ENCODE results near the gene TAF7.
"Not testable (repeated sequence)": the region's sequence is repeated elsewhere in the genome, so short reads cannot be mapped to it uniquely, and the experiment has no call there.

The TAF7 gene

GRCh38 chr5:141322261-141322660 lies 1.7 kb upstream of the TAF7 start:
- Histone ChIP-seq H3K36me3 (replicated peaks) (peaks cover 9% of the 10 kb centered on the region), H3K27me3 (ENCODE audit: low read depth) (no peaks in the 10 kb centered on the region), H3K4me1 (no peaks in the 10 kb centered on the region; the same call in 1 of the 2 replicates), H3K9me3 (peaks cover 14% of the 10 kb centered on the region), H3K4me3 (no peak overlapping the region)
- no peak for DNase-seq (ENCODE audit: low spot score in 2 of 2)
- in situ Hi-C loops (cut with MboI; ENCODE audit: low sequenced_read_pairs): no loop called here

GRCh38 chr5:141319699-141320098 lies 885 bp downstream of the TAF7 start:
- in situ Hi-C loops (cut with MboI; ENCODE audit: low sequenced_read_pairs): no loop called here
- Histone ChIP-seq H3K4me3 (peak overlapping the region; percentile 90), H3K36me3 (replicated peaks) (peaks cover 9% of the 10 kb centered on the region)

GRCh38 chr5:141319202-141319601 lies 1.4 kb downstream of the TAF7 start:
- DNase-seq (ENCODE audit: low spot score in 2 of 2): no peak
- H3K4me1 ChIP-seq: no peaks in the 10 kb centered on the region; the same call in 1 of the 2 replicates
- no peak overlapping the region for H3K4me3 ChIP-seq
- H3K9me3 ChIP-seq: peaks cover 14% of the 10 kb centered on the region
- H3K27me3 ChIP-seq (ENCODE audit: low read depth): no peaks in the 10 kb centered on the region
- in situ Hi-C loops (cut with MboI; ENCODE audit: low sequenced_read_pairs): no loop called here
- peaks cover 9% of the 10 kb centered on the region for H3K36me3 ChIP-seq (replicated peaks)

More at GRCh38 chr5:141319699-141320098, 885 bp downstream of the TAF7 start:
- no peak for DNase-seq (ENCODE audit: low spot score in 2 of 2)
- Histone ChIP-seq H3K9me3 (peaks cover 14% of the 10 kb centered on the region), H3K4me1 (no peaks in the 10 kb centered on the region; the same call in 1 of the 2 replicates), H3K27me3 (ENCODE audit: low read depth) (no peaks in the 10 kb centered on the region)

GRCh38 chr5:141316963-141317362 lies 3.6 kb downstream of the TAF7 start:
- H3K36me3 ChIP-seq (replicated peaks); H3K4me3 ChIP-seq; H3K4me1 ChIP-seq; DNase-seq (ENCODE audit: low spot score in 2 of 2); in situ Hi-C loops (cut with MboI; ENCODE audit: low sequenced_read_pairs); H3K27me3 ChIP-seq (ENCODE audit: low read depth): not testable (repeated sequence)
- H3K9me3 ChIP-seq: peaks cover 14% of the 10 kb centered on the region

GRCh38 chr5:141313711-141314110 lies 6.9 kb downstream of the TAF7 start:
- no peak for DNase-seq (ENCODE audit: low spot score in 2 of 2)
- H3K36me3 ChIP-seq (replicated peaks): no peaks in the 10 kb centered on the region; the same call in 1 of the 2 replicates
- in situ Hi-C loops (cut with MboI; ENCODE audit: low sequenced_read_pairs): no loop called here
- H3K4me1 ChIP-seq: no peaks in the 10 kb centered on the region
- no peaks in the 10 kb centered on the region for H3K27me3 ChIP-seq (ENCODE audit: low read depth)
- no peak overlapping the region for H3K4me3 ChIP-seq
- peaks cover 3% of the 10 kb centered on the region for H3K9me3 ChIP-seq

GRCh38 chr5:141306630-141307029 lies 14.0 kb downstream of the TAF7 start:
- in situ Hi-C loops (cut with MboI; ENCODE audit: low sequenced_read_pairs): no loop called here
- no peaks in the 10 kb centered on the region for H3K9me3 ChIP-seq
- no peak for DNase-seq (ENCODE audit: low spot score in 2 of 2)

GRCh38 chr5:141303756-141304155 lies 16.8 kb downstream of the TAF7 start, which contains the start of gene SLC25A2:
SLC25A2 (minus strand) TSS chr5:141304049; CDS start chr5:141303865, 184 bp downstream.
- no peaks in the 10 kb centered on the region for H3K36me3 ChIP-seq (replicated peaks)

More at GRCh38 chr5:141306630-141307029, 14.0 kb downstream of the TAF7 start:
- Histone ChIP-seq H3K4me1 (no peaks in the 10 kb centered on the region), H3K27me3 (ENCODE audit: low read depth) (no peaks in the 10 kb centered on the region), H3K4me3 (no peak overlapping the region), H3K36me3 (replicated peaks) (no peaks in the 10 kb centered on the region)

GRCh38 chr5:141298376-141298775 lies 22.2 kb downstream of the TAF7 start:
- Histone ChIP-seq H3K4me3 (no peak overlapping the region), H3K9me3 (no peaks in the 10 kb centered on the region), H3K36me3 (replicated peaks) (no peaks in the 10 kb centered on the region), H3K4me1 (no peaks in the 10 kb centered on the region), H3K27me3 (ENCODE audit: low read depth) (no peaks in the 10 kb centered on the region)
- in situ Hi-C loops (cut with MboI; ENCODE audit: low sequenced_read_pairs): no loop called here
- no peak for DNase-seq (ENCODE audit: low spot score in 2 of 2)

More at GRCh38 chr5:141303756-141304155, 16.8 kb downstream of the TAF7 start, which contains the start of gene SLC25A2:
- Histone ChIP-seq H3K9me3 (no peaks in the 10 kb centered on the region), H3K4me1 (no peaks in the 10 kb centered on the region), H3K27me3 (ENCODE audit: low read depth) (no peaks in the 10 kb centered on the region), H3K4me3 (no peak within 1 kb of the TSS)
- in situ Hi-C loops (cut with MboI; ENCODE audit: low sequenced_read_pairs): no loop called here
- DNase-seq (ENCODE audit: low spot score in 2 of 2): no peak

GRCh38 chr5:141272906-141273305 lies 47.7 kb downstream of the TAF7 start:
- H3K27me3 ChIP-seq (ENCODE audit: low read depth): no peaks in the 10 kb centered on the region
- H3K4me1 ChIP-seq: no peaks in the 10 kb centered on the region
- in situ Hi-C loops (cut with MboI; ENCODE audit: low sequenced_read_pairs): no loop called here
- DNase-seq (ENCODE audit: low spot score in 2 of 2): peak in 1 of 2 experiments; percentile 12
- H3K4me3 ChIP-seq: no peak overlapping the region
- H3K36me3 ChIP-seq (replicated peaks): no peaks in the 10 kb centered on the region
- H3K9me3 ChIP-seq: no peaks in the 10 kb centered on the region

- Histone ChIP-seq H3K27me3 (ENCODE audit: low read depth) (no peaks in the 10 kb centered on the region), H3K36me3 (replicated peaks) (no peaks in the 10 kb centered on the region), H3K4me1 (no peaks in the 10 kb centered on the region), H3K9me3 (no peaks in the 10 kb centered on the region), H3K4me3 (no peak overlapping the region)
- in situ Hi-C loops (cut with MboI; ENCODE audit: low sequenced_read_pairs): no loop called here
- DNase-seq (ENCODE audit: low spot score in 2 of 2): no peak
These were observed 51.4 kb downstream of the TAF7 start for GRCh38 chr5:141269195-141269594.

All from HAP-1 (cell line).